IMR-90 (cell line): Measurements from ENCODE around the gene ARHGEF17.

Experiments used
- FOS ChIP-seq: fragments of 150-350 bp; IDR thresholded peaks from 2 replicates; pipeline ENCODE4 v1.6.1; 2016; ENCODE audit warnings: low read depth, low read length
- TF ChIP-seq, protein P1 (sequence below): conservative IDR thresholded peaks from 2 replicates; pipeline ENCODE4 v1.5.1; 2012; ENCODE audit warnings: mild to moderate bottlenecking, low read depth, low read length, improper control_type of control experiment

DNA sequence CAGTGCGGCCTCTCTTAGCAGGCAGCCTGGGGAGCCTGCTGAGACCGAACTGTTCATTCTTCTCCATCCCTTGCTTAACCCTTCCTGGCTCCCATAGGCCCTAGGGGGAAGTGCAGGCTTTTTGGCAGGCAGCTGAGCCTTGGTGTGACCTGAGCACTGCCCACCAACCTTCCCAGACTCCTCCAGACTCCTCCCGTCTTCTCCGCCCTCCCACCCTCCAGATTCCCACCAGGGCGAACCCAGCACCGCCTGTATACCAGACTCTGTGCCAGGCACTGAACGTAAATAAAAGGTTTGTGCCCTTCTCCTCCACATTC lies 76.0 kb downstream of the ARHGEF17 start:
- no peak for TF ChIP-seq FOS
- TF ChIP-seq, protein P1, sequence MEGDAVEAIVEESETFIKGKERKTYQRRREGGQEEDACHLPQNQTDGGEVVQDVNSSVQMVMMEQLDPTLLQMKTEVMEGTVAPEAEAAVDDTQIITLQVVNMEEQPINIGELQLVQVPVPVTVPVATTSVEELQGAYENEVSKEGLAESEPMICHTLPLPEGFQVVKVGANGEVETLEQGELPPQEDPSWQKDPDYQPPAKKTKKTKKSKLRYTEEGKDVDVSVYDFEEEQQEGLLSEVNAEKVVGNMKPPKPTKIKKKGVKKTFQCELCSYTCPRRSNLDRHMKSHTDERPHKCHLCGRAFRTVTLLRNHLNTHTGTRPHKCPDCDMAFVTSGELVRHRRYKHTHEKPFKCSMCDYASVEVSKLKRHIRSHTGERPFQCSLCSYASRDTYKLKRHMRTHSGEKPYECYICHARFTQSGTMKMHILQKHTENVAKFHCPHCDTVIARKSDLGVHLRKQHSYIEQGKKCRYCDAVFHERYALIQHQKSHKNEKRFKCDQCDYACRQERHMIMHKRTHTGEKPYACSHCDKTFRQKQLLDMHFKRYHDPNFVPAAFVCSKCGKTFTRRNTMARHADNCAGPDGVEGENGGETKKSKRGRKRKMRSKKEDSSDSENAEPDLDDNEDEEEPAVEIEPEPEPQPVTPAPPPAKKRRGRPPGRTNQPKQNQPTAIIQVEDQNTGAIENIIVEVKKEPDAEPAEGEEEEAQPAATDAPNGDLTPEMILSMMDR, result no peak
